Rectal smooth muscle tissue (tissue), 1 donor: Measurements from ENCODE around the gene ARGLU1.

Experiments
- H3K27ac ChIP-seq: one replicate; pipeline ENCODE4 v1.7.0; 2013; ENCODE audit warnings: low read depth, low read length, inconsistent platforms
- H3K27me3 ChIP-seq: one replicate; pipeline ENCODE4 v1.7.0; 2013; ENCODE audit warnings: low read length; ENCODE audit not compliant: control insufficient read depth, insufficient read depth
- H3K36me3 ChIP-seq: one replicate; pipeline ENCODE4 v1.7.0; 2013; ENCODE audit warnings: low read length; ENCODE audit not compliant: control insufficient read depth, insufficient read depth
- H3K4me1 ChIP-seq: one replicate; pipeline ENCODE4 v1.7.0; 2013; ENCODE audit warnings: low read length; ENCODE audit not compliant: control insufficient read depth, insufficient read depth
- H3K4me3 ChIP-seq: one replicate; pipeline ENCODE4 v1.7.0; 2013; ENCODE audit warnings: low read length
- H3K9ac ChIP-seq: one replicate; pipeline ENCODE4 v1.7.0; 2013; ENCODE audit warnings: low read length

Gene ARGLU1

DNA sequence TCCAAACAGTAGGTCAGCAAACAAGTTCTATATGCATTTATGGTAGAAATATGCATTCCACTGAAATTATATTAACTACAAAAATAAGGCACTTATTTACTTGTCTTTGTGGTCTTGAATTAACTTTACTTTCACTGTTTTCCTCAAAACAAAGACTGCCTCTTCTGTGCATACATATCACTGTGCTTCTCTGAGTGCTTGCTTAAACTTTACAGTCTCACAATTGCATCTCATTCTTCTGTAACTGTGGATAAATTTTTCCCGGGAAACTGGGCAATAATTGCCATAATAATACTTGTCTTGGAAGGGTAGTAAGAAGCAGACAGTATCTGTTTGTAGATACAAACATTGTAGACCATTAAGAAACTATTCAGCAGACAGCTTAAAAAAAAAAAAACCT, 70.9 kb downstream of the ARGLU1 start:
- Histone ChIP-seq H3K4me3 (no peak overlapping the region), H3K9ac (no peak overlapping the region), H3K36me3 (peaks cover 10% of the 10 kb centered on the region), H3K27ac (peak overlapping the region; percentile 38), H3K4me1 (peaks cover 25% of the 10 kb centered on the region), H3K27me3 (no peaks in the 10 kb centered on the region)

DNA sequence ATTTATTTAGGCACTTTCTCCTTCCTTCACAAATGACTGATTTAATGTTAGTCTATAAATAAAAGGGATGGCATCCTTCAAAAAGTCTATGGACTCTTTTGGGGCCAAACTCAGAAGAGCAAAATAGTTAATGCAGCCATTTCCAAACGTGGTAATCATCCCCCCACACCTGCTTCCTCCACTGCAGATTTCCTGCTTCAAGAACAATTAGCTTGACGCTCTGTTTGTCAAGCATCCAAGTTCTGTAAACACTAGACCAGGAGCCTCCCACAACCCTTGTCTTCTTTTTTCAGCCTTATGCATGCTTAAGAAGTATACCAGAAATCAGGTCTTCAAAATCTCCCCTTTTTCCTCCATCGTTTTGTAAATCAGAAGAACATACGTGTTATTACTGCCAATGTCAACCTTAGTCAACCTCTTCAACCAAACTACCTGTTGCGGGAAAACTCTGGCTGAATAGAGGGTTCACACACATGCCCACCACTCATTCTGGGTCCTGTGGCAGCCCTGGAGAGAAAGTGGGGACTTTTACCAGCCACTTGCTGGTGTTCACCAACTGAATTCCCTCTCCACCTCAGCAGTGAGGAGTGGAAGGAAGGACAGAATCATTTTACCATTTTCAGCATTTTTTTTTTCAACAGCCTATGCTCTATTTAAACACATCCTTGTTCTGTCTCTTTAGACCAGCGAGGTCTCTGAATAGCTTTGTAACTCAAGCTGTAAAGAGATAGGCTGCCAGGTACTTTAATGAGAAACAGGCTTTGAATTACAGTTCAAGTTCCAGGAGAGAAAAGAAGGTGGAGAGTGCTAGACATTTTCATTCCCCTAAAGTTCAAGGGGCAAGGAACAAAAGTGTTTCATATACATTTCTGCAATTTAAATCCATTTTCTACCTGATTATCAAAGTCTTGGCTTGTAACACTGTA, 71.6 kb downstream of the ARGLU1 start:
- Histone ChIP-seq H3K4me1 (peaks cover 25% of the 10 kb centered on the region), H3K9ac (no peak overlapping the region), H3K36me3 (peaks cover 13% of the 10 kb centered on the region), H3K4me3 (no peak overlapping the region), H3K27ac (peak overlapping the region; percentile 38), H3K27me3 (no peaks in the 10 kb centered on the region)

GRCh38 chr13:106494936-106495335, 73.0 kb downstream of the ARGLU1 start:
- Histone ChIP-seq H3K27ac (no peak overlapping the region), H3K4me3 (no peak overlapping the region), H3K9ac (no peak overlapping the region), H3K27me3 (no peaks in the 10 kb centered on the region), H3K36me3 (peaks cover 13% of the 10 kb centered on the region), H3K4me1 (peaks cover 21% of the 10 kb centered on the region)

DNA sequence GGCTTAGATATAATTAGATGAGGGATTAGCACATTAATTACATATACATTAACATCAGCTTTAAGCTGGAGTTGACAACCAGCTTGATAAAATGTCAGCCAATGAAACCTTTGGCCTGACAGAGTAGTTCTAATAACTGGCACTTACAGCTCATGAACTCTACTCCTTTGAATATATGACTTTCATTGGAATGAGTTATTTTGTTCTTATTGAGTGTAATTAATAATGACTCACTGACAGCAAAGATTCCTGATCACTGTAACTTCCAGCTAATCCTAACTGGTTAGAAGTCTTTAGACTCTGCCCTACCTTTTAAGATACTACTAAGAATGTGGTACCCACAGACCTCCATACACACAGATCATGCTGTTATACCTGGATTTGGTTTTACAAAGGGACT, 73.4 kb downstream of the ARGLU1 start:
- Histone ChIP-seq H3K4me1 (peaks cover 21% of the 10 kb centered on the region), H3K27ac (no peak overlapping the region), H3K4me3 (no peak overlapping the region), H3K36me3 (peaks cover 13% of the 10 kb centered on the region), H3K27me3 (no peaks in the 10 kb centered on the region), H3K9ac (no peak overlapping the region)

DNA sequence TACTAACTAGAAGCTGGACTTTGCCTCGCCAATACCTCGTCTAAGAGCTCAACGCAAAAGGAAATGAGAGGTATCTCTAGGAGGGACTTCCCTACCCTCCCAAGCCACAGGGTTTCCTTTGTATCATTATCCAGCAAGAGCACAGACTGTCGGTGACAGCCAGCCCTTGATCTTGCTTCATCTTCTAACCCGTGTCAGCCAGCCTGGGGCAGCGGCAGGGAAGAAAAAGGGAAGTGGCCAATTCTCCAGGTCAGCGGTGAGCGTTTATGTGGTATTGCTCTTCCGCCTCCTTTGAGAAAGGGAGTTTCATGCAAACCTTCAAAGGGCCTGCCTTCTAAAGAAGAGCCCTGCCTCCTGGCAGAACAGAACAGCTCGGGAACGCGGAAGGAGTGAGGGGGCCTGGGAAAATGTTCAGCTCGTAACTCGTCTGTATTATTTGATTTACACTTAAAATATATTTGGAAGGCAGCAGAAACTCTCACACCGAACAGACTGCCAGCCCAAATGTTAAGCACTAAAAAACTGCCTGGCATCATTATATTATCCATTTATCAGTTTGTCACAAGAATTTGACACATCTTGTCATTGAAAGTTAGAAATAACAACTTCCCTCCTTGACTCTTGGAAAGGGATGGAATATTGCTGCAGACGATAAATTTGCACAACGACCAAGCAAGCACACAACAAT, 74.3 kb downstream of the ARGLU1 start:
- H3K27ac ChIP-seq, result peak overlapping the region; percentile 69
- H3K9ac ChIP-seq, result no peak overlapping the region
- peaks cover 17% of the 10 kb centered on the region for H3K4me1 ChIP-seq
- no peaks in the 10 kb centered on the region for H3K27me3 ChIP-seq
- H3K4me3 ChIP-seq, result no peak overlapping the region
- peaks cover 13% of the 10 kb centered on the region for H3K36me3 ChIP-seq

DNA sequence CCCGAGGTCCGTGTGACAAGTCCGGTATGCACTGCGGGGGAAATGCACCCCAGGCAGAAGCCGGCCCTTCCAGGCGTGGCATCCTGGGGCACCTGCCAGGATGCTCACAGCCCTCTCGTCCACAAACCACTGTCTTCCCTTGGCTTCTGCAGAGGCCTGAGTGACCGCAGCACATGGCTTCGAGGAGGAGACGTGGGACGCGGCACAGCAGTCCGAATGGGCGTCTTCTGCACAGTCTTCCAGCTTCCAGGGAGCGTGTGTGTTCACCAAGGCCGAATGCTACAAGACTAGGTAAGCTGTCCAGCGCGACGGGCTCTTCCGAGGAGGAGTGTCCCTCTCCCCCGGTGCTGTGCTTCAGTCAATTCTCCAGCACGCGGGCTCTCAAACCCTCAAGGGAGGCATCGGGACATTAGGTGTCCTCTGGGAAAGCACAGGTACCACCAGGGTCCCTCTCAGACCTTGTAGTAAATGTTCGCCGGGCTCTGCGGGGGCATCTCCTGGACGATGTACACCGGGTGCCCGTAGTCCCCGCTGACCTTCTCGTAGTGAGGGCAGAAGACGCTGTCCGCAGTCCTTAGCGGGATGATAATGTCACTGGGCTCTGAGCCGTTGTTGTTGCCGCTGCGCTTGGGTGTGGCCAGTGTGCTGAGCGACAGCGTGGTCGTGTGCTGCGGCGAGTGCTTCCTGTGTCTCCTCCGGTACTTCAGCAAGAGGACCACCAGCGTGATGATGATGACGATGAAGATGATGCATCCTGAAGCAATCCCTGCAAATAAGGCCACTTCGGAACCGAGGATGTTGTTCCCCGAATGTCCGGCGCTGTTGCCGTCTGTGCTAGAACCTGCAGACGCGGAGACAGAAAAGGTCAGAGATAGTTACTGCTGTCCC, 75.1 kb downstream of the ARGLU1 start:
- no peak overlapping the region for H3K9ac ChIP-seq
- H3K27ac ChIP-seq, result peak overlapping the region; percentile 69
- no peaks in the 10 kb centered on the region for H3K27me3 ChIP-seq
- peaks cover 14% of the 10 kb centered on the region for H3K4me1 ChIP-seq
- H3K36me3 ChIP-seq, result peaks cover 13% of the 10 kb centered on the region
- H3K4me3 ChIP-seq, result no peak overlapping the region

DNA sequence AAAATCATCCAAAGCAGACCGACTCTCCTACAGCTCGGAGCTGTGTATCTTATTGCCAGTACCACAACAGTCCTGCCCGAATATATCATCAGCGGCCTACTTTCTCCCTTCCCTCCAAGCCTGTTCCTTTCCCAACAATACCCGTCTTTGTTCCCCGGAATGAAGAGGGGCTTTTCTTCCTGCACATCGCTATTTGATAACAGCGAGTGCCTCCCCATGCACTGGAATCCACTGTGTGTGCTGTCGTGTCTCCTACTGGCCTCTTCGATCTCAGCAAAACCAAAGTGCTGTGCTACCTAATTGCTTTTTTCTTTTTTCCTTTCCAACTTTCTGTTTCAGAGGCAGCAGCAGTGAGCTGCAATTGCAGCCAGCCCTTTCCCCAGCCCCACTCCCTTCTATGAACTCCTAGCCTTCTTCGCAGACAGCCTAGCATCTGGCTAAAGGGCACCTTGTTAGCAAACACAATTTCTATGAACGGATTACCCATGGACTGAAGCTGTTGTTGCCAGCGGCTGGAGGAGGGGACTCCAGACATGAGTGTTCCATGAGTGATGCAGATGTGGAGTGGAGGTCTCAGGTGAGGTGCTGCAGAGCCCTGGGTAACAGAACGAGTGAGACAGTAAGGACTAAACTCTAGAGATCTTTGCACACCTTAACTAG, 75.9 kb downstream of the ARGLU1 start:
- Histone ChIP-seq H3K27me3 (no peaks in the 10 kb centered on the region), H3K4me1 (peaks cover 10% of the 10 kb centered on the region), H3K27ac (peak overlapping the region; percentile 52), H3K4me3 (no peak overlapping the region), H3K36me3 (peaks cover 13% of the 10 kb centered on the region), H3K9ac (no peak overlapping the region)
